GM12875 (cell line): ENCODE results near the gene AKT1S1.

ENCODE experiments used
- H3K4me3 ChIP-seq: one replicate; pipeline ENCODE4 v1.5.1; 2011; ENCODE audit warnings: low read depth, low read length, control low read depth
- TF ChIP-seq, protein P1 (sequence below): IDR thresholded peaks from 2 replicates; pipeline ENCODE4 v1.5.1; 2011; ENCODE audit warnings: low read depth, mild to moderate bottlenecking, control low read depth, inconsistent platforms, low read length, moderate library complexity, borderline replicate concordance; ENCODE audit not compliant: insufficient read depth

AKT1S1 gene

DNA sequence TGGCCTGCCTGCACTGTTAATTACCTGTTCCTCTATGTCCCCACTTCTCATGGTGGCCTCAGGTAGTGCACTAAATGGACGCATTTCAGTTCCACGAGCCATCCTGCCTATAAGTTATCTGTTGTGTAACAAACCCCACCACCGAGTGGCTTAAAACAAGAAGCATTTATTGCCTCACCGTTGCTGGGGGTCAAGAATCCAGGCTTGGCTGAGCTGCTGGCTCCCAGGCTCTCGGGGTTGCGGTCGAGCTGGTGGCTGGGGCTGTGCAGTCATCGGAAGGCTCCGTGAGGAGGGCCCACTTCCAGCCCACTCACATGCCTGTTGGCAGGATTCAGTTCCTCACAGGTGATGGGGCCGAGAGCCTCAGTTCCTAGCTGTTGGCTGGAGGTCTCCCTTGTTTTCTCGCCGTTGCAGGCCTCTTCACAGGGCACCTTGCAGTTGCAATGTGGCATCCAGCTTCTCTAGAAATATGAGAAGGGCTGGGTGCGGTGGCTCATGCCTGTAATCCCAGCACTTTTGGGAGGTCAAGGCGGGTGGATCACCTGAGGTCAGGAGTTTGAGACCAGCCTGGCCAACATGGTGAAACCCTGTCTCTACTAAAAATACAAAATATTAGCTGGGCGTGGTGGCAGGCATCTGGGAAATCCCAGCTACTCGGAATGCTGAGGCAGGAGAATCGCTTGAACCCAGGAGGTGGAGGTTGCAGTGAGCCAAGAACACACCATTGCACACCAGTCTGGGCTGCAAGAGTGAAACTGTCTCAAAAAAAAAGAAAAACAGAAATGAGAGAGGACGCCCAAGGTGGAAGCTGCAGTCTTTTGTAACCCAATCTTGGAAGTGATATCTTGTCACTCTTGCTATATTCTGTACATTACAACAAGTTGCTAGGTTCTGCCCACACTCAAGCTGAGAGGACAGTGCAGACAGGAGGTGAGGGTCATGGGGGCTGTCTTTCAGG, 32.7 kb downstream of the AKT1S1 start:
- TF ChIP-seq, protein P1, sequence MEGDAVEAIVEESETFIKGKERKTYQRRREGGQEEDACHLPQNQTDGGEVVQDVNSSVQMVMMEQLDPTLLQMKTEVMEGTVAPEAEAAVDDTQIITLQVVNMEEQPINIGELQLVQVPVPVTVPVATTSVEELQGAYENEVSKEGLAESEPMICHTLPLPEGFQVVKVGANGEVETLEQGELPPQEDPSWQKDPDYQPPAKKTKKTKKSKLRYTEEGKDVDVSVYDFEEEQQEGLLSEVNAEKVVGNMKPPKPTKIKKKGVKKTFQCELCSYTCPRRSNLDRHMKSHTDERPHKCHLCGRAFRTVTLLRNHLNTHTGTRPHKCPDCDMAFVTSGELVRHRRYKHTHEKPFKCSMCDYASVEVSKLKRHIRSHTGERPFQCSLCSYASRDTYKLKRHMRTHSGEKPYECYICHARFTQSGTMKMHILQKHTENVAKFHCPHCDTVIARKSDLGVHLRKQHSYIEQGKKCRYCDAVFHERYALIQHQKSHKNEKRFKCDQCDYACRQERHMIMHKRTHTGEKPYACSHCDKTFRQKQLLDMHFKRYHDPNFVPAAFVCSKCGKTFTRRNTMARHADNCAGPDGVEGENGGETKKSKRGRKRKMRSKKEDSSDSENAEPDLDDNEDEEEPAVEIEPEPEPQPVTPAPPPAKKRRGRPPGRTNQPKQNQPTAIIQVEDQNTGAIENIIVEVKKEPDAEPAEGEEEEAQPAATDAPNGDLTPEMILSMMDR: no peak

DNA sequence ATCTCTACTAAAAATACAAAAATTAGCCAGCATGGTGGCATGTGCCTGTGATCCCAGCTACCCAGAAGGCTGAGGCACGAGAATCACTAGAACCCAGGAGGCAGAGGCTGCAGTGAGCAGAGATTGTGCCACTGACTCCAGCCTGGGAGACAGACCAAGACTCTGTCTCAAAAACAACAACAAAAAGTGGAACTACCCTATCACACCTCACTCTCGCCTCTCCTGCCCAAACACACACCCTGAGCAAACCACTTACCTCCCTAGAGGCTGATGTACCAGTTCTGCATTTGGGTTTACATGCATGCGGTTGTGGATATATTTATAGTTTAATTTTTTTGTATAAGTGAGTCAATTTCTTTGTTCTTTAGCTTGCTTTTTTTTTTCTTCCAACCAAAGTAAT, 33.9 kb downstream of the AKT1S1 start:
- TF ChIP-seq, protein P1: no peak
- no peak overlapping the region for H3K4me3 ChIP-seq

More for the DNA sequence above, 32.7 kb downstream of the AKT1S1 start:
- no peak overlapping the region for H3K4me3 ChIP-seq

DNA sequence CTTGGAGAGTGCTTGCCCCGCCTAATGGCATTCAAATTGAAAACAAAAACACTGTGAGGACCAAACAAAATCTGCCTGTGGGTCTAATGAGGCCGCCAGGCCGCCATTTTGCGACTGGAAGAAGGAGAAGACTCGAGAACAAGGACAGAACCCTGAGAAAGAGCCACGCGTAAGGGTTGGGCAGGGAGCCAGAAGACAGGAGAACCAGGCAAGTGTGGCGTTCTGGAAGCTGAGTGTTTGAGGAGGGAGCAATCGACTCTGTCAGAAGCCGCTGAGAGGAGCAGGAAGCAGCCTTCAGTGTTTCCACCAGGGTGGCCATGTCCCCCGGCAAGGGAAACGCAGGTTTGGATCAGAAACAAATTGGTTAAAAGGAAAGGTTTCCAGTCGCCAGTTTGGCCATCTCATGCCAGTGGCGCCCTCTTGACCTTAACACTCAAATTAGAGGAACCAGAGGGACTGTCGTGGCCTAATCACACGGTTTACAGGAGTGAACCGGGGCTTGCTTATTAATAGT, 36.4 kb downstream of the AKT1S1 start:
- H3K4me3 ChIP-seq: no peak overlapping the region
- TF ChIP-seq, protein P1: no peak

DNA sequence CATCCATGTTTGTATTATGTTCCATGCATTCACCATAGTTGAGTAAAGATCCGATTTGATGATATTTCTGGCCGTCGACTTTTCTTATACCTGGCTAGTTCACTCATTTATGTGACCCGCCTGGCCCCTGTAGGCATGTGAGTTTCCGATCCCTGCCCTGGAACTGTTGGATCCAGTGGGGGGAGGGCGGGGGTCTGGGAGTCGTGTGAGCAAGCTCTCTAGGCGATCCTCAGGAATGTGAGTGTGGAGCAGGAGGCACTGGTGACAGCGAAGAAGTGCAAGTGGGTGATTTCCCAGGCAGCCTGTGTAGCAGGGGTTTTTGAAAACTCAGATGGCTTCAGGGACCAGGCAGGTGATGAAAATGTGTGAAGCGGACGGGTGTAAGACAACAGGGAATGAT, 36.8 kb downstream of the AKT1S1 start:
- TF ChIP-seq, protein P1: no peak
- no peak overlapping the region for H3K4me3 ChIP-seq

DNA sequence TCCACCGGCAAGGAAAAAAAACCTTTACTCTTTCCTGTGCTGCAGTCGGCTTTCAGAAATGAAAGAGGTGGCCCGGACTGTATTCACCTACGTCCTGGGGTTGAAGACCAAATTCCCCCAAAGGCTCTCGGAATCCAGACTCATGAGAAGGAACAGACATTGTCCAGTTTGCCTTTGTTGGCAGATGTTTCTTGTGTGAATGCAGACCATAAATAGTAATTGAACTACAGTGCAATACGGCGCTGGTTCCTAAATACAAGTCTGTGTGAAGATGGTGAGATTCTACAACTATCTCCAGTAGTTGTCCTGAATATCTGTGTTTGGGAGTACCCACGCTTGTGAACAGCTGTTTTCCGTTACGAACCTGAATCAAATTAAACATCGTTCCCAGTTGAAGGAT, 37.4 kb downstream of the AKT1S1 start:
- H3K4me3 ChIP-seq: no peak overlapping the region
- TF ChIP-seq, protein P1: no peak

DNA sequence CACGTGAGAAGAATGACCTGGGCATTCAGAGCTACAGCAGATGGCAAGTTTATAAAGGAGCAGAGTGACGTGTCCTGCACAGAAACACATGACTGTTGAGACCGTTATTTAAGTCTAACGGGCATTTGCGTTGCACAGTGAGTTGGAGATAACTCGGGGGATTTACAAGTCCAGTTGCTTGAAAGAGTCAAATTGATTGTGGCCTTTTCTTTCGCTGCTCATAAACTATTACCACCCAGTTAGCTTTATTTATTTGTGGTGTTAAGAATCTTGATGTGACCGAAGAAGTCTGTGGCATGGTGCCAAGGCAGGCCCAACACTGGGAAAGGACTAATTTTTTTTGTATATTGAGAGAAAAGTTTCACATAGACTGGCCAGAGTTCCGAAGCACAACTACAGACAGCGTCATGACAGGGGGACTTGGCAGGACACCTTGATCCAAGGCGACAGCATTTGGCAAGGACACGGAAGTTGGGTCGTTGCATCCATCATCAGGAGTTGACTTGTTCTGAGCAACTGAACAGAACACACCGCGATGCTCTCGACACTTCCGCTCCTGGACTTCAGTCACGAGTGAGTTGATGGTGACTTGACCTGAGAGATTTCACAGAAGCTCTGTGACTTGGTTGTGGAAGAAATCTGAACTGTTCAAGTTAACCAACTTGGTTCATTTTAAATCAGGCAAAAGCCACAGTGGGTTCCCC, 38.1 kb downstream of the AKT1S1 start:
- TF ChIP-seq, protein P1: no peak
- no peak overlapping the region for H3K4me3 ChIP-seq
